Uterus (tissue), 4 donors: ENCODE measurements around the gene MIAT. TPM values are rescaled to one million over a fixed set of nuclear protein-coding genes. Genes with fewer than 3 reads are reported as not detected.

Experiments used
- DNase-seq, 2 donors: peaks; one replicate each; pipeline ENCODE4 v3.0.0-alpha.2; 2019 to 2020
- H3K27ac ChIP-seq, 2 donors: fragments of 200-600 bp; sonication (generic); 1 replicate in 1 of 2; 2 replicates in 1 of 2; pipeline ENCODE4 v1.5.1; 2016 to 2018
- H3K27me3 ChIP-seq, 2 donors: fragments of 200-600 bp; sonication (generic); one replicate each; pipeline ENCODE4 v1.5.1; 2018 to 2019; ENCODE audit warnings: control low read depth in 1 of 2
- H3K36me3 ChIP-seq, 2 donors: fragments of 200-600 bp; sonication (generic); one replicate each; pipeline ENCODE4 v1.5.1; 2019; ENCODE audit warnings: control low read depth in 1 of 2
- H3K4me1 ChIP-seq, 2 donors: fragments of 200-600 bp; sonication (generic); one replicate each; pipeline ENCODE4 v1.5.1; 2018 to 2019; ENCODE audit warnings: control low read depth in 1 of 2
- H3K4me3 ChIP-seq, 2 donors: fragments of 200-600 bp; sonication (generic); 1 replicate in 1 of 2; 2 replicates in 1 of 2; pipeline ENCODE4 v1.5.1; 2018 to 2019; ENCODE audit warnings: mild to moderate bottlenecking in 1 of 2
- H3K9me3 ChIP-seq, 2 donors: fragments of 200-600 bp; sonication (generic); one replicate each; pipeline ENCODE4 v1.5.1; 2019; ENCODE audit warnings: control low read depth in 1 of 2
- POLR2A ChIP-seq, 2 donors: fragments of 450-650 bp; IDR thresholded peaks; one replicate each; pipeline ENCODE4 v1.6.1; 2016; ENCODE audit warnings: antibody characterized with exemption in 2 of 2, mild to moderate bottlenecking in 1 of 2, moderate library complexity in 1 of 2
- intact Hi-C: fragments of 100-400 bp; cut with DNase I; formaldehyde crosslinking; loops from one replicate; pipeline ENCODE4 v1.15.1; 2023; ENCODE audit warnings: low total_unique reads
- total RNA-seq, 4 donors: library from RNA; depleted of rRNA in 3 of 4; stranded (reverse); fragments of >200 nt in 3 of 4; gene quantifications; one replicate each; pipeline versions ENCODE4 v1.1.0 to v1.2.4, GENCODE V29; 2014 to 2023
- TF ChIP-seq, protein P1 (sequence below), 4 experiments: fragments of 200-600 bp in 2 of 4; fragments of 450-650 bp in 2 of 4; sonication (generic) in 2 of 4; IDR thresholded peaks; one replicate each; pipeline ENCODE4 v1.5.1; 2016 to 2019; ENCODE audit warnings: antibody characterized with exemption in 4 of 4, mild to moderate bottlenecking in 2 of 4, moderate library complexity in 1 of 4
- donor health status: DM: yes; HTN: yes; CAD: no.

Gene MIAT
- total RNA-seq, 4 donors from 2014 or later = 0.51 to 5.3 (median 3.1) TPM

DNA sequence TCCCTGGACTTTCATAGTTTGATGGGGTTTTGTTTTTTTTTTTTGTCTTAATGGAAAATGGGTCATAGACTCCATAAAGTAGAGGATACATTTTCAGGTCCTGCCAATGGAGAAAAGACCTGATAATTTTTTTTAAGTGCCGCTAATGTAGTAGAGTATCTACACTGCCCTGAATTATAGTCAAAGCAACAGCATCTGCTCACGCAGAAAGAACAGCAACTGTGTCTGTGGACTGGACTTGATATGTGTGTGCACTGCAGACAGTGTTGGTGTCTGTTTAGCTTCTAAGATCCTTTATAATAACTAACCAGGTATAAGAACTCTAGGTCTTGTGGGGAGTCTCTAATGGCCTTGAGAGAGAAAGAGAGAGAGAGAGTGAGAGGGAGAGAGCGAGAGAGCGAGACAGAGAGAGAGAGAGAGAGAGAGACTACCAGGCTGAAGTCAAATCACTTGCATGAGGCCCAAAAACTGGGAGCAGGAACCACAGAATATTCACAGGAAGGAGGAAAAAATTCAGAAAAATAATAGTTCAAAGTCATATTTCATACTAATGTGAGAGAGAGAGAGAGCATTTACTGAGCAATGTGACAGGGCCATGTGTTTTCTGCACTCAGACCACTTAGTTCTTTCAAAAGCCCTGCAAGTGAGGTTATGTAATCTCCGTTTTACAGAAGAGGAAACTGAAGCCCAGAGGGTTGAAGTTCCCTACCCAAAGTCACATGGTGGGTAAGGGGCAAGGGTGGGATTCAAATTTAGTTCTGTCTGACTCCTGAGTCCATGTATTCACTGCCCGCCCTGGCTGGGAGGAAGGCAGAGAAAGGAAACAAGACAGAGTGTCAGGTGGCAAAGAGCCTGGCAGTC is 8.6 kb upstream of the MIAT start:
- TF ChIP-seq POLR2A (IDR thresholded peaks at IDR 0.05) = no peak
- TF ChIP-seq, protein P1, sequence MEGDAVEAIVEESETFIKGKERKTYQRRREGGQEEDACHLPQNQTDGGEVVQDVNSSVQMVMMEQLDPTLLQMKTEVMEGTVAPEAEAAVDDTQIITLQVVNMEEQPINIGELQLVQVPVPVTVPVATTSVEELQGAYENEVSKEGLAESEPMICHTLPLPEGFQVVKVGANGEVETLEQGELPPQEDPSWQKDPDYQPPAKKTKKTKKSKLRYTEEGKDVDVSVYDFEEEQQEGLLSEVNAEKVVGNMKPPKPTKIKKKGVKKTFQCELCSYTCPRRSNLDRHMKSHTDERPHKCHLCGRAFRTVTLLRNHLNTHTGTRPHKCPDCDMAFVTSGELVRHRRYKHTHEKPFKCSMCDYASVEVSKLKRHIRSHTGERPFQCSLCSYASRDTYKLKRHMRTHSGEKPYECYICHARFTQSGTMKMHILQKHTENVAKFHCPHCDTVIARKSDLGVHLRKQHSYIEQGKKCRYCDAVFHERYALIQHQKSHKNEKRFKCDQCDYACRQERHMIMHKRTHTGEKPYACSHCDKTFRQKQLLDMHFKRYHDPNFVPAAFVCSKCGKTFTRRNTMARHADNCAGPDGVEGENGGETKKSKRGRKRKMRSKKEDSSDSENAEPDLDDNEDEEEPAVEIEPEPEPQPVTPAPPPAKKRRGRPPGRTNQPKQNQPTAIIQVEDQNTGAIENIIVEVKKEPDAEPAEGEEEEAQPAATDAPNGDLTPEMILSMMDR (IDR thresholded peaks at IDR 0.05) = no peak
- Histone ChIP-seq H3K9me3 (no peaks in the 10 kb centered on the region), H3K27me3 (no peaks in the 10 kb centered on the region), H3K27ac (no peak overlapping the region), H3K4me1 (no peaks in the 10 kb centered on the region), H3K4me3 (no peak overlapping the region), H3K36me3 (no peaks in the 10 kb centered on the region)
- intact Hi-C loops = no loop called here
- DNase-seq = no peak

- no peaks in the 10 kb centered on the region for H3K36me3 ChIP-seq
- intact Hi-C loops = no loop called here
- no peaks in the 10 kb centered on the region for H3K27me3 ChIP-seq
- TF ChIP-seq POLR2A (IDR thresholded peaks at IDR 0.05) = no peak
- TF ChIP-seq, protein P1 (IDR thresholded peaks at IDR 0.05) = no peak
- no peaks in the 10 kb centered on the region for H3K4me1 ChIP-seq
- H3K9me3 ChIP-seq = no peaks in the 10 kb centered on the region
- no peak overlapping the region for H3K4me3 ChIP-seq
- H3K27ac ChIP-seq = no peak overlapping the region
- no peak for DNase-seq
Observed at GRCh38 chr22:26650722-26651421, 6.5 kb upstream of the MIAT start.

- intact Hi-C loops = no loop called here
- H3K9me3 ChIP-seq = no peaks in the 10 kb centered on the region
- H3K27me3 ChIP-seq = peaks cover 0 to 3% of the 10 kb centered on the region in 2 donors
- TF ChIP-seq, protein P1 (IDR thresholded peaks at IDR 0.05) = no peak
- no peak for TF ChIP-seq POLR2A (IDR thresholded peaks at IDR 0.05)
- no peak overlapping the region for H3K27ac ChIP-seq
- H3K4me3 ChIP-seq = no peak overlapping the region
- no peak for DNase-seq
- H3K4me1 ChIP-seq = no peaks in the 10 kb centered on the region
- H3K36me3 ChIP-seq = no peaks in the 10 kb centered on the region
Observed at GRCh38 chr22:26651815-26652214, 5.6 kb upstream of the MIAT start.

DNA sequence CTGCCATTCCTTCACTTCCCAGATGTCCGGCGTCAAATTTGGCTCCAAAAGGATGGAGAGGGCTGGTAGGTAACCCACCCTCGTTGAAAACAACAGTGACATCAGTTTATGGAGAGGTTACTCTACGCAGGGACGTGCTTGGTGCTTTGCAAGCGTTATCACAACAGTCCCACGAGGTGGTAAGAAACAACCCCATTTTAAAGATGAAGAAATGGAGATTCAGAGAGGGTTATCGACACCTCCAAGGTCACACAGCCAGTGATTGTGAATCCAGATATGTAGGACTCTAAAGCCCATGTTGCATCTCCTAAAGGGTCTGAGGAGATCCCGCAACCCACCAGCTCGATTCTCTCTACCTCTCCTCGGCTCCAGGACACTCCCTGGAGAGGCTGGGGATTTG is 773 bp downstream of the MIAT start:
- Histone ChIP-seq H3K27me3 (peaks cover 15 to 17% of the 10 kb centered on the region in 2 donors), H3K9me3 (no peaks in the 10 kb centered on the region), H3K27ac (no peak overlapping the region), H3K36me3 (no peaks in the 10 kb centered on the region), H3K4me3 (no peak overlapping the region), H3K4me1 (peaks cover 2 to 7% of the 10 kb centered on the region in 2 donors)
- intact Hi-C loops = no loop called here
- TF ChIP-seq POLR2A (IDR thresholded peaks at IDR 0.05) = no peak
- TF ChIP-seq, protein P1 (IDR thresholded peaks at IDR 0.05) = no peak
- no peak for DNase-seq
